Hematopoietic multipotent progenitor cell (in vitro differentiated cells): ENCODE data around the gene FAM149A. TPM values are rescaled to one million over a fixed set of nuclear protein-coding genes. Genes with fewer than 3 reads are reported as not detected.
A peak's percentile ranks its signal among the peaks of the same experiment; 100 is the strongest.

Experiments used
- DNase-seq, 3 donors: peaks; one replicate each; pipeline ENCODE4 v3.0.0-alpha.2; 2011 to 2015; ENCODE audit warnings: low read depth in 2 of 3, low spot score in 2 of 3
- total RNA-seq: library from RNA; depleted of rRNA; stranded (reverse); fragments of >200 nt; gene quantifications from one replicate; pipeline ENCODE4 v1.2.3, GENCODE V29; 2012

Gene FAM149A
- under 0.01 TPM for total RNA-seq

DNA sequence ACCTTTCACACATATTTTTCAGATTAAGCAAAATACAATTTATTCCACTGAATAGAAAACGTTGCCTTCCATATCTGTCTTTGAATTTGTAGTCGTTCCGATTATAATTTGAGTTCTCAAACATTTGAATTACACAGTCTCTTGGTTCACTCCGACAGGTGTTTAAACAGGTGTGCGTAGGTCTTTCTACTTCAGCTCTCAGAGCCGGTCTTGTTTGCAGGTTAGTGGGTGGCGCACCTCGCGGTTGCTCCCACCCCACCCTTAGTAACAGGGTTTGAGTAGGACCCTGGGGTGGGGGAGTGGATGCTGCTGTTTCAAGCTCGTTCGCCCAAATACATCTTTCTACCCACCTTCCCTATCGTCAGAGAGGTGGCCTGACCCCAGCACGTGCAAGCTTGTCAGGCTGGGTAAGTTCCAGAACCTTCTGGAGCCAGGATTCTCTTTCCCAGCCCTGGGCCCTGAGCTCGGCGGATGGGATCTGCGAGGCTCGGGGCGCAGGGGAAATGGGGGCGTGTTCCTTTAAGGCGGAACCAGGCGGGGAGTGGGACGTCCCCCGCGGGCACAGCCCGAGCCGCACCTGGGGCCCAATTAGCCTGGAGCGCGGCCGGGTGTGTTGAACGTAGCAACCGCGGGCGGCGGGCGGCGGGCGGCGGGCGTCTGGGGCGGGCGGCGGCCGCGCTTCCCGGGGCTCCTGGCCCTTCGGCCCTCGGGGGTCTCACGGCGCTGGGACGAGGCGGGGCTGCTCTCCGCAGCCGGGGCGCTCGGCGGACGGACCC is at the start of gene FAM149A:
FAM149A (plus strand) TSS at position 591 of the 776 bp plus-strand sequence.
- peak in 2 of 3 donors; percentile 36 to 53 for DNase-seq

- DNase-seq: peak in 2 of 3 donors; percentile 37 to 60
Observed at GRCh38 chr4:186058253-186058979, 46.1 kb upstream of the FAM149A start.

- no peak for DNase-seq
Observed at GRCh38 chr4:186058980-186059316, 45.6 kb upstream of the FAM149A start.

GRCh38 chr4:186061921-186062320 is 42.6 kb upstream of the FAM149A start:
- no peak for DNase-seq

- peak in 2 of 3 donors; percentile 60 to 77 for DNase-seq
Observed at GRCh38 chr4:186067757-186068385, 36.6 kb upstream of the FAM149A start.

- peak in 1 of 3 donors; percentile 53 for DNase-seq
Observed at GRCh38 chr4:186068581-186069348, 35.7 kb upstream of the FAM149A start, which contains the start of gene TLR3. TLR3 (plus strand) TSS chr4:186069156; CDS start chr4:186076620, 7,464 bp downstream.

- DNase-seq: no peak
Observed at GRCh38 chr4:186069729-186070128, 34.8 kb upstream of the FAM149A start.

- no peak for DNase-seq
Observed at GRCh38 chr4:186072516-186072915, 32.0 kb upstream of the FAM149A start.

DNA sequence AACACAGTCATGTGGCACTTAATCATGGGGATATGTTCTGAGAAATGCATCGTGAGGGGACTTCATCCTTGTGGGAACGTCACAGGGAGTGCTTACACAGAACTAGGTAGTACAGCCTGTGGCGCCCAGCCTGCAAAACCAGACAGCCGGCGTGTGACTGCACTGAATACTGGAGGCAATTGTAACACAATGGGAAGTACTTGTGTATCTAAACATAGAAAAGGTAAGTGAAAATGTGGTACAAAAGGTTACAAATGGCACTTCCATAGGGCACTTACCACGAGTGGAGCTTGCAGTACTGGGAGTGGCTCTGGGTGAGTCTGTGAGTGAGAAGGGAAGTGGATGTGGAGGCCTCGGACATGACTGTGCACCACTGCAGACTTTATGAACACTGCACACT is 30.3 kb upstream of the FAM149A start:
- peak in 1 of 3 donors; percentile 28 for DNase-seq

DNA sequence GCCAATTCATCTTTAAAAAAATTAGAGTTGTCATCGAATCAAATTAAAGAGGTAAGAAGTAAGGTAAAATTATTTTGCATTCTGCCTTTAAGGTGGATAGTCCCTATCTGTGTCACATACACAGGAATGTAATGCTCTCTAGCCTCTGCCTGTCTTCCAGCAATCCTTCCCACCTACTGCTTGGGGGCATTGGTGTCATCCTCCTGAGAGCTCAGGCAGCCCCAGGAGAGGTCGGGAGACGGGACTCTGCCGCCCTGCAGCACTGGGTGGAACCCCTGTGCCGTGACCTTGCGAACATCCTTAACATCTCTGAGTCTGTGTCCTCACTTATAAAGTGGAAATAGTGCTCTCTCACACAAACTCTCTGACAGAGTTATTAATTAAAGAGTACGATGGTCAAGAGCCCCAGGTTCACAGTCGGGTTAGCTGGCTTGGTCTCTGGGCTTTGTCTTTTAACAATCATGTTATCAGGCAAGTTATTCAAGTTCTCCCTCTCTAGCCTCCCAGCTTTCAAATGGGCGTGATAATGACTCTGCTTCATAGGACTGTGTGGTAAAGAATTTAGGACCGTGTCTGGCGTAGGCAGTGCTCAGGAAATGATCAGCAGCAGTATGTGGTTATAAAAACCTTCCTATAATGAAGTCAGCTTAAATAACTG is 25.4 kb upstream of the FAM149A start:
- no peak for DNase-seq

DNA sequence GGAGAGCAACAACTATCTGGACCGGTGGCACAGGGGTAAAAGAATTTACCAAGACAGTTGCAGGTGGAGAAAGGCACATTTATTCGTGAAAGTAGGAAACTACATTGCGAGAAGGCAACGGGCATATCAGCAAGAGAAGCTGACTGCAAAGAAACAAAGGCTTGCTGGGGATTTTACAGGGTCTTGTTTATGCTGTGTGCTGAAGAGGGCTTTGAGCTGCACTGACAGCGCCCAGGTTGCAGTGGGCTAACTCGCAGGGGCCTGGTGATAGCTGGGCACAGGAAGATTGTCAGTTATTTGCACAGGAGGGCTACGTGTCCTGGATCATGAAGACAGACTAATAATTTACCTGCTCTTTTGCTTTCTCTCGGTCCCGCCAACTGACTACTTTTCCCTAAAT is 24.8 kb upstream of the FAM149A start:
- DNase-seq: no peak

DNA sequence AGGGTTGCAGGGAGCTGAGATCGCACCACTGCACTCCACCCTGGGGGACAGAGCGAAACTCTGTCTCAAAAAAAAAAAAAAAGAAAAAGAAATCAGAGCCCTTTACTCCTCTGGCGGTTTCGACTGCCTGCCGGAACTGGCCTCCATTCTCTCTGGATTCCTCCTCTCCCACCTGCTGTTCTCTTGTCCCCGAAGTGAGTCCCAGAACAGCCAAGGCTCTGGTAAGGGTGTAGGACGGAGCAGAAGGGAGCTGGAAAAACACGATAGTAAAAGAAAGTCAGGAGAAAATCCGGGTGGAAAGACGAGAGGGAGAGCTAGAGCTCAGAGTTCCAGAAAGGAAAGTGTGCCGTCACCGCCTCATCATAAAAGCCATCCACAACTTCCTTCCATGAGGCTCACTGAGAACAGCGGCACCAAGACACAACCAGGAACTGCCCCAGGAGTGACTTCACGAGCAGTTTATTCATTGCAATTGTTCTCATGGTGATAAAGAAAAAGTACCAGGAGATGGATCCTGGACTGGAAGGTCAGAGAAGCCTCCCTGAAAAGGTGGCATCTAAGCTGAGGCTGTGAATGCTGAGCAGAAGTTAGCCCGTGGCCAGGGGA is 23.2 kb upstream of the FAM149A start:
- DNase-seq: no peak

DNA sequence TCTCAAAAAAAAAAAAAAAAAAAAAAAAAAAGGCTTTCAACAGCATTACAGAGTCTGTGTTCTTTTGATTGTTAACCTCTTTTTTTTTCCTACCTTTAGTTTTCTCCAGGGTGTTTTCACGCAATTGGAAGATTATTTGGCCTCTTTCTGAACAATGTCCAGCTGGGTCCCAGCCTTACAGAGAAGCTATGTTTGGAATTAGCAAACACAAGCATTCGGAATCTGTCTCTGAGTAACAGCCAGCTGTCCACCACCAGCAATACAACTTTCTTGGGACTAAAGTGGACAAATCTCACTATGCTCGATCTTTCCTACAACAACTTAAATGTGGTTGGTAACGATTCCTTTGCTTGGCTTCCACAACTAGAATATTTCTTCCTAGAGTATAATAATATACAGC is 22.3 kb upstream of the FAM149A start:
- DNase-seq: no peak

DNA sequence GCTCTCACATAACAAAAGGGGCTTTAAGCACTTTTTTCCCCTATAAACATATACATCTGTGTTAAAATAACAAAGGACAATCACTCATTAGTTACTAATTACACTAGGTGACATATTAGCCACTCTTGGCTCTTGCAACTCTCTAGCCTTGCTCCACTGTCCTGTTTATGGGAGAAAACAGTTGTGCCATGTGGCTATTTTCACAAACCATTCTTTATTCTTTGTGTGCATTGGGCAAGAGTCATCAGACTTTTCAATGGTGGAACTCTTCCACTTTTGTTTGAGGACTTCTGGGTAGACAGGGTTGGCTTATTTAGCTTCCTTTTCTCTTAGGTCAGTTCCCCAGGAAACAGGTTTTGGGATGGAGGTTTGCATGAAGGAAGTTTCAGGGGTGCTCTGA is 16.0 kb upstream of the FAM149A start:
- DNase-seq: no peak

DNA sequence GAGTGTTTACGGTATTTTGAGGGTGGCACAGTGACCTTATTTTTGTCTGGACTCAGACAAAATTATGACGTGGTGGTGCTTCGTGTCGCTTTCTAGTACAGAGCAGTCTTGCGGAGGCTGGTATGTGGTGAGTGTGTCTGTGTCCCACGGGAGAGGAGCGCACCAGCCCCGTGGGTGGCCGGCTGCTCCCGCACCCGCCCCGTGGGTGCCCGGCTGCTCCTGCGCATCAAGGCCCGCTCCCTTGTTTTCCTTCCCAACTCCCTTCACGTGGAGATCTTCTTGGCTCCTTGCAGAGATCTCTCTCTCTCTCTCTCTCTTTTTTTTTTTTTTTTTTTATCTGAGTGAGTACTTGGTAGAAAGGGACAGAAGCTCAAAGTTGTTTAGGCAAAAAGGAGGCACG is 12.2 kb upstream of the FAM149A start:
- DNase-seq: no peak

DNA sequence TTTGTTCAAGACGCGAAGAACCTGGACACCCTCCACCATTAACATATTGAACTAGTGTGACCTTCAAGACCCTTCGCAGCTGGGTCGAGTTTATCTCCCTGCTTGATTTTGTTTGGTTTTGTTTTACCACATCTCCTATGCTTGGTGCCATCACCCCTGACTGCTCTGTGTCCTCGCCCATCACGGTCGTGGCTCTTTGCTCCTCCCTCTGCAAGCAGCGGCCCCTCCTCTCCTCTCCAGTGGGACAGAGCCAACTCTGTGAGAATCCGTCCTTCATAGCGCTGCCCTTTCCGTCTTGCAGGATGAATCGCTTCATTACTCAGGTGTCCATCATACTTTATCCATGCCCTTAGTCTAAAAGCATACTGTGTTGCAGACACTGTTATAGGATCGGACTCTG is 9.1 kb upstream of the FAM149A start:
- no peak for DNase-seq

- no peak for DNase-seq
Observed at GRCh38 chr4:186096681-186097165, 7.8 kb upstream of the FAM149A start.

GRCh38 chr4:186097386-186097785 is 7.1 kb upstream of the FAM149A start:
- no peak for DNase-seq

DNA sequence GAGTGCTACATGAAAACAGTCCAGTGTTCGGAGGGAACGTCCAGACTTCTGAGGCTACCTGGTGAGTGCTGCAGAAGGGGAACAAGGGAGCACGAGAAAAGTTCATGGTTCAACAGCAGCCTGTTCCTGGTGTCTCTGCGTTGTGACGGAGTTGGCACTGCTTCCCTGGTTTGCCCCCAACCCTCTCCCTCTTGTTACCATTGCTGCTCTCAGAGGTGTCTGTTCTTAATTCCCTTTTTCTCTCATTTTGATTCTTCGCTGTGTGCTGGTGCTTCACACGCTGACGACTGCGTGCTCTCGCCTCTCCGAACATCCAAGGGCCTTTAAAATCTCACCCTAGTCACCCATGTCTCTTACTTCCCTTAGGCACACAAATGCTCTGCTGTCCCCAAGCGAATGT is 1.6 kb upstream of the FAM149A start:
- no peak for DNase-seq
